ENCODE data around the gene PER2.
"Not testable (repeated sequence)": the region's sequence is repeated elsewhere in the genome, so short reads cannot be mapped to it uniquely, and the experiment has no call there.

The PER2 gene

DNA sequence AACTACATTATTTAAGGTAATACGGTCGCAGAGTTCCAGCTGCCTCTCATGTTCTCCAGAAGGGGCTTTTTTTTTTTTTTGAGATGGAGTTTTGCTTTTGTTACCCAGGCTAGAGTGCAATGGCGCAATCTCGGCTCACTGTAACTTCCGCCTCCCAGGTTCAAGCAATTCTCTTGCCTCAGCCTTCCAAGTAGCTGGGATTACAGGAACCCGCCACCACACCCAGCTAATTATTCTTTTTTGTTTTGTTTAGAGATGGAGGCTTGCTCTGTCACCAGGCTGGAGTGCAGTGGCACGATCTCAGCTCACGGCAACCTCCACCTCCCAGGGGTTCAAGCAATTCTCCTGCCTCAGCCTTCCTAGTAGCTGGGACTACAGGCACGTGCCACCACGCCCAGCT lies 15.0 kb downstream of the PER2 start:
- DNase-seq; in situ Hi-C loops (cut with MboI; ENCODE audit: low pct_unique_long_range_greater_than_20kb, low sequenced_read_pairs): not testable (repeated sequence)

DNA sequence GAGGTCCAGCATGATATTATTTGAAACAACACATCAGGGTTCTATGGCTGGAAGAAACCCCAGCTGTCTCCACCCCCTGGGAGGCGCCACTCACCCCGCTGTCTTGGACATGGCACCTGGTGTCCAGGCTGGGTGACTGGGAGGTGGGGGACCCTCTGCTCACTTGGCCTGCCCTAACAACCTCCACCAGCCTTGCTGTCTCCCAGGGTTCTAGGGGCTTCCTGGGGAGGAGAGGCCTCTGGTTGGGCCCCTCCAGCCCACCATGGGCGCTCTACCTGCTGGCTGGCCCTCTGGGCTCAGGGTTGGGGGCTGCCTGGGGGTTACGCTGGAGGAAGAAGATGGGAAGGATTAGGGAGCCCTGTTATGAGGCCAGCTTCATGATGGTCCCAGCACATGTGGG lies 16.3 kb downstream of the PER2 start:
- in situ Hi-C loops (cut with MboI; ENCODE audit: low pct_unique_long_range_greater_than_20kb, low sequenced_read_pairs): no loop called here
- DNase-seq: no peak

- in situ Hi-C loops (cut with MboI; ENCODE audit: low pct_unique_long_range_greater_than_20kb, low sequenced_read_pairs); DNase-seq: not testable (repeated sequence)
These were observed 16.7 kb downstream of the PER2 start for GRCh38 chr2:238271686-238272085.

DNA sequence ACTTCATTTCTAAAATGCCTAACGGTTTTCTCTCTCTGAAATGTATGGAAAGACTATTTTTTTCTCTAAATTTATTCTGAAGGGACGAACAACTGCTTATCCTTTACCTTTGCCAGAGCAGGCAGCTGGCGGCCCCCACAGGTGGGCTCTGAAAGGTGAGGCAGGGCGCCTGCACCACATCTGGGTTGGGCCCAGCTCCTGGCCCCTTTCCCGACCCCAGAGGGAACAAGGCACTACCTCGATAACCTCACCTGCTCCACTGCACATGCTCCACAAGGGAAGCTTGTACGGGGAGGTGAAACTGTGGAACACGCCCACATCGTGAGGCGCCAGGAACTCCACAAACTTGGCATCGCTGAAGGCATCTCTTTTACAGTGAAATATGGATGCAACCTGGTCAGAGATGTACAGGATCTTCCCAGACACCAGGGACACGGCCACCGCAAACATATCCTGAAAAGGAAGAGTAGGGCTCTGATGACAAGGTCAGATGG lies 17.3 kb downstream of the PER2 start:
- in situ Hi-C loops (cut with MboI; ENCODE audit: low pct_unique_long_range_greater_than_20kb, low sequenced_read_pairs): no loop called here
- no peak for DNase-seq

GRCh38 chr2:238270606-238271005 lies 17.8 kb downstream of the PER2 start:
- in situ Hi-C loops (cut with MboI; ENCODE audit: low pct_unique_long_range_greater_than_20kb, low sequenced_read_pairs): no loop called here
- DNase-seq: no peak

DNA sequence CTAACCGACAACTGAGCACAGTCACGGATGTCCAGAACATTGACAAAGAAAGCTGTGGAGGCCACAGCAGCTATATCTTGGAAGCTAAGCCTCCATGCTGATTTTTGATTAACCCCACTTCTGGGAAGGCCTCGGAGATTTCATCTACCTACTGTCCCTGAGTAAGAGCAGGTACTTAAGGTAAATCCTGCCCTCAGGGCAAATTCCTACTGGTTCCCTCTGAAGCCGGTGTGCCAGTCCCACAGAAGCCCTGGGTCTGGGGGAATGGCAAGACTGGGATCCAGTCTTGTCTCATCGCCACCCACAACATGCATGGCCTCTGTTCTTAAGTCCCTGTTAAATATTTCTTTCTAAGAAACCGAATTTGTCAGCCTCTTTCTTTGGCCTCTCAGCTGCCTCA lies 18.7 kb downstream of the PER2 start:
- in situ Hi-C loops (cut with MboI; ENCODE audit: low pct_unique_long_range_greater_than_20kb, low sequenced_read_pairs): no loop called here
- no peak for DNase-seq

GRCh38 chr2:238267884-238268680 lies 20.3 kb downstream of the PER2 start:
- in situ Hi-C loops (cut with MboI; ENCODE audit: low pct_unique_long_range_greater_than_20kb, low sequenced_read_pairs): no loop called here

DNA sequence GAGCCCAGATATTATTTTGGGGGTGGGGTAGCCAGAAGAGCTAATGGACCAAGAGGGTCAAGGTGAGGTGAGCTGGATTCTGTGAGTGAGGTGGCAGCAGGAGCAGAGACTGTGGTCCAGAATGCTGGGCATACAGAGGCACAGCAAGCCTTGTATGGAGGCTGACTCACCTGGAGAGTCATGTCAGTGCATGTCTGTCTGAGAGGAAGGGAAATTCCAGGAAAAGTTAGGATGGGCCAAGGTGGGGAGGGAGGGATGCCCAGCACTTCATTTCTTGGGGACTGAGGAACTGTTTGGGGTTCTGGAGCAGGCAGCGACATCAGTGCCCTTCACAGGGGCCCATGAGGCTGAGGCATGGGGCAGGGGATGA lies 21.1 kb downstream of the PER2 start:
- DNase-seq: no peak
- in situ Hi-C loops (cut with MboI; ENCODE audit: low pct_unique_long_range_greater_than_20kb, low sequenced_read_pairs): no loop called here

More at GRCh38 chr2:238267884-238268680, 20.3 kb downstream of the PER2 start:
- no peak for DNase-seq

GRCh38 chr2:238265605-238266004 lies 22.8 kb downstream of the PER2 start:
- in situ Hi-C loops (cut with MboI; ENCODE audit: low pct_unique_long_range_greater_than_20kb, low sequenced_read_pairs): no loop called here

DNA sequence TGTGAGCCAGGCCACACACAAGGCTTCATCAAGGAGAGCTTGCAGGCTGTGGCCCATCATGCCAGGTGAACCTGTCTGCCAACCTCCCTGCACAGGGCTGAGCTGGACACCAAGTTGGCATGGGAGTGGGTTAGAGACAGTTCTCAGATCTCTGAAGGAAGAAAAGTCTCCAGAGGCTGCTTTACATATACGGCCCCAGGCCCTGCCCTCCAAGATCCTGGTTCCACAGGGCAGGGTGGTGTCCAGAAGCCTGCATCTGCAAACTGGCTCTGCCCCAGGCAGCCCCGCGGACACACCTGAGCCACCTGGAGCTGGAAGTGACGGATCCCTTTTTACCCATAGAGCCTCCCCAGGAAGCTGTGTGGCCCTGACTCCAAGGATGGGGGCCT lies 24.3 kb downstream of the PER2 start:
- no peak for DNase-seq
- in situ Hi-C loops (cut with MboI; ENCODE audit: low pct_unique_long_range_greater_than_20kb, low sequenced_read_pairs): no loop called here

More at GRCh38 chr2:238265605-238266004, 22.8 kb downstream of the PER2 start:
- DNase-seq: no peak

DNA sequence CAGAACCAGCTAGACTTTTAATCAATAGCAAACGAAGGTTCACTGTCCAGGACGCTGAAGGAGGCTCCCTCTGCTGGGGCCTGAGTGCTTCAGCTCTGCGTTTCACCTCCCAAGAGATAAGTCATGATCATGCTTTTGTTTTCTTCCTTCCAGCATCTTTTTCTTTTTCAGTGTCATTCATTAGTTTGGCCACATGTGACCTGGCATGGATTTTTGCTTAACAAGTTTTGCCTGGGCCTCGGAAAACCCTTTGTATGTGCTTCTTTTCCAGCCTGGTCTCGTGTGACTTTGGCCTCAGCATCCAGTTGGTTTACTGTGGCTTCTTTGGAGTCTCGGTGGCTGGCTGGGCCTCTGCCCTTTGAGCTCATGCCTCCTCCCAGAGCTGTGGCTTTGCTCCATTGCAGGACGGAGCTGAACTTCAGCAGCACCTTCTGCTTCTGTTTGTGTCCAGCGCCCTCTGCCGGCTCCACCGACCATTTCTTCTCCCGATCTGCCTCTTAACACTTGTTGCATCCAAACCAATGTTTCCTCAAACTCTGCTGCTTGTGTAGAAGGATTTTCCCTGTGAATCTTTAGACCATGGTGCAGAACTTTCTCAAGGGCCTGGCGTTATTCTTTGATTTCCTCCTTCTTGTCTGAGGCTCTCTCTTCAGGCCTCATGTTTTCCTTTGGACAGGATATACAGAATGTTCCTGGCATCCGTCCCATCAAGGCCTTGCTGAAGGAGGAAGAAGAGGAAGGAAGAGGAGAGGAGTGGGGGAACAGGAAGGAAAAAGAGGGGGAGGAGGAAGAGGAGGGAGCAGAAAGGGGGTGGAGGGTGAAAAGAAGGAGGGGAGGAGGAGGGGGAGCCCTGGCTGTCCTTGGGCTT lies 25.0 kb downstream of the PER2 start:
- in situ Hi-C loops (cut with MboI; ENCODE audit: low pct_unique_long_range_greater_than_20kb, low sequenced_read_pairs): no loop called here
- peak; percentile 94 for DNase-seq

GRCh38 chr2:238262496-238263122 lies 25.8 kb downstream of the PER2 start:
- in situ Hi-C loops (cut with MboI; ENCODE audit: low pct_unique_long_range_greater_than_20kb, low sequenced_read_pairs): no loop called here
- DNase-seq: no peak

DNA sequence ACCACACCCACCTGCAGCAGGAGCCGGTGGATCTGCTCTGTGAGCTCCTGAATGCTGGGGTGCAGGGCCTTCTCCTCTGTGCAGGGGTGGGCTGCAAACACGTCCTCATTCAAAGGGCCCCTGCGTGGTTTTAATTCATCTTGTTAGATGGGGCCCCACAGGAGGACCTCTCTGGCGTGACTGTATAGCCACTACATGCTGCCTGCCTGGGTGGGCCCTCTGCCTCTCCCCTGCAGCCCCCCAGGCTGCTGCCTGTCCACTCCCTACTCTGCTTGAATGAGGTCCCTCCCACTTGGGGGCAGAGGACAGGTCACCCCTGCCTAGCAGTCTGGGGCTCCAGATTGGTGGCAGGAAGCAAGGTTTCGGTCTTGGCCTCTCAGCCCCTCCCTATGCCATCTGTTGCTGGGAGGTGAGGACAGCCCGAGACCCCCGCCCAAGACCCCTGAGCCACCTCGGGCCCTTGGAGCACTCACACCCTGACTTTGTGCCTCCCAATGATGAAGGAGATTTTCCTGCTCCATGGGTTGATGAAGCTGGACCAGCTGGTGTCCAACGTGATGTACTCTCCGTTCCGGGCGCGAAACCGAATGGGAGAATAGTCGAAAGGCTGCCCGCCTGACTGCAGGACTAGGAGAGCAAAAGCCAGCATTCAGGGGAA lies 26.6 kb downstream of the PER2 start:
- no peak for DNase-seq
- in situ Hi-C loops (cut with MboI; ENCODE audit: low pct_unique_long_range_greater_than_20kb, low sequenced_read_pairs): no loop called here

DNA sequence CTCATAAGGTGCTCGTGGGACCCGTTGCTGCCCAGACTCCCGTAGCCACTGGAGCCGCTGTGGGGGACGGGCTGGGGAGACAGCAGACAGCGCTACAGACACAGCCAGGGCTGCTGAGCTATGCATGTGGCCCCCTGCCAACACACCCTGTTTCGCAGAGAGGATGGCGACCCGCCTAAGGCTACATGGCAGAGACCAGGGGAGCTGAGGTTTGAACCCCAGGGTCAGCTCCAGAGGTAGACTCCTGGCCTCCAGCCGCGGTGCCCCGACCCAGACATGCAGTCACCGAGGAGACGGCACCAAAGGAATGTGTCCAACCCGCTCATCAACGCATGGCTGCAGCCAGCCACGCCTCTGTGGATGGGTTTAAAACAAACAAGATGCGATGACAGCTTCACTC lies 27.5 kb downstream of the PER2 start:
- in situ Hi-C loops (cut with MboI; ENCODE audit: low pct_unique_long_range_greater_than_20kb, low sequenced_read_pairs): no loop called here

DNA sequence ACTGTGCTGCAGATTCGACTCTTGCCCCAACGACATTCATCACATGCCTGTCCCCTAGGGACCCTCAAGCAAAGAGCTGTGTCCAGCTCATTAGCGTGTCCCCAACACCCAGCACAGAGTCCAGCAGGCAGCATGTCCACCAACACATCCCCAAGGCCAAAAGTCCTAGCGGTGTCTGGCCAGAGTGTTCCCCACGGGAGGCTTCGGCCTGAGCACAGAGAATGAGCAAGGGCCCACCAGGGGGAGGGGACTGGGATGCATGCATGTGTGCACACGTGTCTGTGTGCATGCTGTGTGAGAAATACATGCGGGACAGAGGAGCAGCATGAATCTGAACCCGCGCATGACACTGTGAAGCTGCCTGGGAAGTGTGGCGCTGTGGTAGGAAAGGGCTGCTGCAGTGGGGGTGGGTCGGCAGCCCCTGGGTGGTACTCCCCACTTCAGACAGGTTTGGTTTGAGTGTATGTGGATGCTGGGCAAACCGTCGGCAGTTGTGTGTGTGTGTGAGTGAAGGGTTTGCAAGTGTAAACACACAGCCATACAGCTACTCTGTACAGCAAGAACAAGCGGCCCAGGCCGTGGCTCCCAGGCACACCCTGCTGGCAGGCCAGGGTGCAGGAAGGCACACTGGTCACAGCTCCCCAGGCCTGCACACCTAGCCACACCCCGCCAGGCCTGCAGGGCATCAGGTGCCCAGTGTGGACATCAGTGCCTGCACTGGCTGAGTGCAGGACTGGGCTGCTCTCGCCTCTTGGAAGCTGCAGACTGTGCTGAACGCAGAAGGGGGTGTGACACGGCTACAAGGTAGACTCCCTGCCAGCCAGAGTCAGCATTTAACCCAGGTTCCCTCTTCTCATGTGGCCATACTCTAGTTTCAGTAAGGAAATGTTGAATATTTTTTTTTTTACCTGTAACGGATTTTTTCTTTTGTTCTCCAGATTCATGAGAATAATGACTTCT lies 29.1 kb downstream of the PER2 start:
- no peak for DNase-seq
- in situ Hi-C loops (cut with MboI; ENCODE audit: low pct_unique_long_range_greater_than_20kb, low sequenced_read_pairs): no loop called here

More for the DNA sequence above, 27.5 kb downstream of the PER2 start:
- DNase-seq: no peak

DNA sequence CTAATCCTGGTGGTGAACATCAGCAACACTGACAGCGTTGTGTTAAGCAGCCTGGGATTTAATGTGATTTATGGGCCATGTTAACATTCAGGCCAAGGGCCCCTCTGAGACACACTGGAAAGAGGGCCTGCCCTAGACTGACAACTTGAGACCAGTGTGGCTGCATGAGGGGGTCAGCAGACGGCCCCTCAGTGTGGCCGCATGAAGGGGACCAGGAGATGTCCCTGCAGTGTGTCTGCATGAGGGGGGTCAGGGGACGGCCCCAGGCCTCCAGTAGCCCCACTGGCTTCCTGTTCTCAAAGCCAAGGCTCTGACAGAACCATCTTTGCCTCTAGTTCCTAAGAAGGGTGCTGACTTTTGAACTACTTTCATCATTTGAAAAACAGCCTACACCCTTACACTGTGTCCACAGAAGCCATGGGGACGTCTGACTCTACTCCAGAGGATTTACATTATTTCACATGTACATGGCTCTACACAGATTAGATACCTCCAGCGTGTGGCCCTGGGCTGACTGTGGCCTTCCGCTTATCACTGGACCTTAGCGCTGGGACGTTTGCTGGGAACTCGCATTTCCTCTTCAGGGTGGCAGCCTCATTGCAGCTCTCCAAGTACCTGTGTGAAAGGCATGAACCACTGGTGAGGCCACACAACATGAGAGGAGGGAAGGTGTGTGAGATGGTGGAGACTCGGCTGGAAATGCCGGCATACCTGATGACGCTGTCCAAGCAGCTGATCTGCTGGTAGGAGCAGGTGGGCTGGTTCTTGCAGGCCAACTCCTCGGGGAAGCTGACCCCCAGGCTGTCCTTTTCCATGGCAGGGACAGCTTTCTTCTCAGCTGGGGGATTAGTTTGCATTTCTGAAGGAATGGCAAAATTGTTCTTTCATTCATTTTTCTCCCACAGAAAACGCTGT lies 30.4 kb downstream of the PER2 start:
- in situ Hi-C loops (cut with MboI; ENCODE audit: low pct_unique_long_range_greater_than_20kb, low sequenced_read_pairs): no loop called here

DNA sequence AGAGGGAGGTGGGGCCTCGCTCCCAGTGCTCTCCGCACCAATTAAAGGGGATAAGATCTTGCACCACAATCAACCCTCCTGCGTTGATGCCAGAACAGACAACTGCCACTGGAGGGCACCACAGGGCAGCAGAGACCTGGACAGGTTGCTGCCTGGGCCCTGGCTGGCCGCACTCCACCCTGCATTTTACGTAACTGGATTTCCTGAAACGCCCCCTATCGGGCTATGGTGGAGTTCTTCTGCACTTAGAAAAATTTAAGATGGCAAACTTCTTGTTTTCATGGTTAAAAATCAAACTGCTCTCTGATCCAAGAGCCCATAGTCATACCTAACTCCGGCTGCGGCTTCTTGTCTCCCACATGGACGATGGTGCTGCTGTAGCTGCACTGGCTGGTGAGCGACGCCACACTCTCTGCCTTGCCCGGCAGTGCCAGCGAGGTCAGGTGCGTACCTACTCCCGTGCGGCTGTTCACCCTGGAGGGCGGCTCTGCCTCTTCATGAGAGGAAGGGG lies 31.8 kb downstream of the PER2 start:
- in situ Hi-C loops (cut with MboI; ENCODE audit: low pct_unique_long_range_greater_than_20kb, low sequenced_read_pairs): no loop called here

More for the DNA sequence above, 30.4 kb downstream of the PER2 start:
- DNase-seq: no peak

More for the DNA sequence above, 31.8 kb downstream of the PER2 start:
- peak; percentile 93 for DNase-seq

All from KBM-7 (cell line).